SKM-1 (cell line): ENCODE measurements around the gene EGR2.

Source experiments
- DNase-seq: peaks from one replicate; lab custom pipeline; 2025; ENCODE audit not compliant: unreplicated experiment; lab: John Stamatoyannopoulos, UW

Gene EGR2

GRCh38 chr10:62816331-62817120 is at the start of gene EGR2:
Gene EGR2 (minus strand): TSS chr10:62816366. CDS start chr10:62816029, 337 bp downstream.
- DNase-seq: peak; percentile 81

GRCh38 chr10:62862447-62862846 is 46.3 kb upstream of the EGR2 start:
- DNase-seq: no peak

GRCh38 chr10:62861507-62861906 is 45.3 kb upstream of the EGR2 start:
- DNase-seq: no peak

- DNase-seq: no peak
Measured at GRCh38 chr10:62860946-62861345, 44.8 kb upstream of the EGR2 start.

- DNase-seq: no peak
Measured at GRCh38 chr10:62858364-62858763, 42.2 kb upstream of the EGR2 start.

DNA sequence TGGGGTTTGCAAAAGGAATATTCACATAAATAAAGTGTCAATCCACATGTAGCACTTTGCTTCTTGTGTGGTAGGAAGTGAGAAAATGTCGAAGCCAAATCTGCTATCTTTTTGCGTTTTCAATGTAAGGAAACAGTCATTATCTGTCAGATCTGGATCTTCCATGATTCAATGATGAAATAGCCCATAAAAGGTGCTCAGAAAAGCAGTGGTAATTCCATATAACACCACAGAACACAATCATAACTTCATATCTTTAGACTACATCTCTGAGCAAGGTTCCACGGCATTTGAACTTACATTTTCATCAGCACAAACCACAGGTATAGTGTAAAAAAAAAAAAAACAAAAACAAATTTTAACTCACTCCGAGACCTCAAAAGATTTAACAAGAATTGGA is 39.9 kb upstream of the EGR2 start:
- no peak for DNase-seq

GRCh38 chr10:62853710-62854109 is 37.5 kb upstream of the EGR2 start:
- DNase-seq: peak; percentile 57

- DNase-seq: peak; percentile 44
Measured at GRCh38 chr10:62852961-62853702, 37.0 kb upstream of the EGR2 start.

DNA sequence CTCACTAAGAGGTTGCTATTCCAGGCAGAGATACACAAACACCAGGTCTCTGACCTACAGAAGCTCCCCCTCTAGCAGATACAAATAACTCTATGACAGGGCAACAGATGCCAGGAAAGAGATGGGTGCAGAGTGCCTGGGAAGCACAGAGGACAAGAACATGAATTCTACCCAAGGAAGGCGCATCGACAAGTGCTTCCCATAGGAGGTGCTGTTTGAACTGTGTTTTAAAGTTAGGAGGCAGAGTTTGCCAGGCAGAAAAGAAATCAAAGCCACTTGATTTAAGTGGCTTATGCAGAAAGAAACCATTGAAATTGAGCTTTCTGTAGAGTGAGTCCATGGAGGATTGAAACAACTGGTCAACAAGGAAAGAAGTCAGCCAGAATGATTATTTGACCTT is 35.3 kb upstream of the EGR2 start:
- DNase-seq: no peak

GRCh38 chr10:62850646-62851045 is 34.5 kb upstream of the EGR2 start:
- no peak for DNase-seq

- no peak for DNase-seq
Measured at GRCh38 chr10:62847433-62847832, 31.3 kb upstream of the EGR2 start.

- DNase-seq: no peak
Measured at GRCh38 chr10:62844280-62845011, 28.3 kb upstream of the EGR2 start.

DNA sequence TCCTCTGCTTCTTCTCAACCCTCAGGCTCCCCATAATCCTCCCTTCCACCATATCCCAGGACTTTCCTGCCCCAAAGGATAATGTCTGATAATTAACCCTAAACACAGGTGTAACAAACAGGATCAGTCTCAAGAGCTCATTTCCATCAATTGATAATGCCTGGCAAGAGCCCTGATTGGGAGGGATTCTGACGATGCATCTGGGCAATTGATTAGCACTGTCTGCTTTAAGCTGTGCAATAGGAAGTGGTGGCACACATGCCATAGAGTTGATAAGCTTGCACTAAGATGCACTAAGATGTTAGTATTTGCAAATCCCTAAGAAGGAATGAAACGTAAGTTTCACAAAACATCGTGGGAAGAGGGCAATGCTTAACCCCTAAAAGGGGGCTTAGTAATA is 27.4 kb upstream of the EGR2 start:
- DNase-seq: no peak

GRCh38 chr10:62842983-62843382 is 26.8 kb upstream of the EGR2 start:
- no peak for DNase-seq

- DNase-seq: no peak
Measured at GRCh38 chr10:62839590-62839989, 23.4 kb upstream of the EGR2 start.

DNA sequence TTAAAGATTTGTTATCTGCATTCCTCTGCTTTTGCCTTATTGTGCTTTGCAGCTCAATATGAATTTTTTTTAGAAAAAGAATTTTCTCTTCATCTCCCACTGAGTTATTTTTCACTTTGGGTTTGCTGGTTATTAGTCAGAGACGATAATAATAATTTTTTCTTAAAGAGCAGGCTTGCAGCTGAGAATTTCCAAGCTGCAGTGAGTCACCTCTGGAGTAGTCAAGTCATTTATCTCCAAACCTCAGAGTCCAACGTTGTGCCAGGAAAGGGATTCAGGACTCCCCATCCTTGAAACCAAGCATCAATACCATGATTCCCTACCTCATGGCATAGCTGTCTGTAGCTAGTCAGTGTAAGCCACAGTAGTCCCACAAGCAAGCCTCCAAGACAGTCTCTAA is 15.2 kb upstream of the EGR2 start:
- DNase-seq: no peak

- DNase-seq: no peak
Measured at GRCh38 chr10:62830679-62831078, 14.5 kb upstream of the EGR2 start.

- no peak for DNase-seq
Measured at GRCh38 chr10:62829622-62830021, 13.5 kb upstream of the EGR2 start.

DNA sequence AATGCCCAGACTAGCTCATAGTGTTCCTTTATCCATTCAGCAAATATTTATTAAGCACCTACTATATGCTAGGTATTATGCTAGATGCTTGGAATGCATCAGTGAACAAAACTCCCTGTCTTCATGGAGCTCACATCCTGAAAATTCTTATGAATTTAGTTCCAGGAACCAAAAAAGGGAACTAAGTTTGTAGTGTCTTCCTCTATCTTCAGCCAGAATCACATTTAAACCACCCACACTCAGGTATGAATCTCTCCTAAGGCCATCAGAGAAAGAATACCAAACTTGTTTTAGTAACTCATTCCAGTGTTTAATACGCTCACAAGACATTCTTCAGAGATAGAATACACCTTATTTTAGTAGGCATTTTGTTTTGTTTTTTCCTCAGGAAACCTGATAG is 10.1 kb upstream of the EGR2 start:
- no peak for DNase-seq

DNA sequence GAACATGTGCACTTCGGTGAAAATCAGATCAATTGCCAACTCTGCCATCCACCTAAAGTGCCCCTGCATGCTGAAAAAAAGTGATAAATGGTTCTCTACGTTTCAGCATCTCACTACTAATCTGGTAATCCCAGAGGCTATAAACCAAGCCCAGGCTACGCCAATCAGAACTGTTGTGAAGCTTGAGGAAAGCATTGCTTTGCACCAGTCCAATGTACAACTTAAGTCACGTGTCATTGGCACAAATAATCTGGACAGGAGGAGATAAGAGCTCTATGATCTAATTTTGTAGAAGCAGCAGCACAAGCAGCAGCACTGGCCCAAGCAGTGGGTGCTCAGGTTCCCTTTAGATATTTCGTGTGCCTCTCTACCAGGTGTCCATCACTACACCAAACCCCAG is 4.4 kb upstream of the EGR2 start:
- DNase-seq: no peak

GRCh38 chr10:62819141-62819920 is 3.2 kb upstream of the EGR2 start:
- DNase-seq: no peak
